Dermis microvascular lymphatic vessel endothelial cell (primary cell): Measurements from ENCODE around the gene TEDDM1. TPM values are rescaled to one million over a fixed set of nuclear protein-coding genes. Genes with fewer than 3 reads are reported as not detected.

Source experiments
- DNase-seq, 2 donors: peaks; one replicate each; pipeline versions ENCODE4 v3.0.0 to v3.0.0-alpha.2; 2010; ENCODE audit warnings: low read depth in 2 of 2
- total RNA-seq: library from RNA; depleted of rRNA; stranded (reverse); fragments of >200 nt; gene quantifications from 2 replicates; pipeline ENCODE4 v1.2.1, GENCODE V29; 2014

TEDDM1 gene
- total RNA-seq, 1 donor from 2014 or later: not detected

GRCh38 chr1:182407724-182408123, 7.3 kb upstream of the TEDDM1 start:
- DNase-seq: no peak

GRCh38 chr1:182406012-182406411, 5.5 kb upstream of the TEDDM1 start:
- no peak for DNase-seq

GRCh38 chr1:182405578-182405977, 5.1 kb upstream of the TEDDM1 start:
- DNase-seq: no peak

GRCh38 chr1:182404781-182405180, 4.3 kb upstream of the TEDDM1 start:
- DNase-seq: no peak

GRCh38 chr1:182397653-182398393, 2.6 kb downstream of the TEDDM1 start:
- DNase-seq: no peak

- no peak for DNase-seq
Observed at GRCh38 chr1:182395906-182396305, 4.6 kb downstream of the TEDDM1 start.

GRCh38 chr1:182394055-182394775, 6.3 kb downstream of the TEDDM1 start:
- DNase-seq: no peak

- peak in 1 of 2 donors; percentile 29 for DNase-seq
Observed at GRCh38 chr1:182392050-182393028, 8.1 kb downstream of the TEDDM1 start.

- peak; percentile 82 to 94 for DNase-seq
Observed at GRCh38 chr1:182391362-182392049, 9.0 kb downstream of the TEDDM1 start, which contains the start of gene GLUL. TSS of gene GLUL (minus strand) at chr1:182391790. CDS start at chr1:182388737, 3,053 bp downstream.

GRCh38 chr1:182391028-182391361, 9.5 kb downstream of the TEDDM1 start:
- no peak for DNase-seq

- DNase-seq: peak in 1 of 2 donors; percentile 17
Observed at GRCh38 chr1:182389619-182390047, 10.8 kb downstream of the TEDDM1 start.

- no peak for DNase-seq
Observed at GRCh38 chr1:182388392-182389134, 11.9 kb downstream of the TEDDM1 start.

GRCh38 chr1:182387566-182387965, 12.9 kb downstream of the TEDDM1 start:
- no peak for DNase-seq

GRCh38 chr1:182386980-182387379, 13.5 kb downstream of the TEDDM1 start:
- no peak for DNase-seq

GRCh38 chr1:182385885-182386853, 14.3 kb downstream of the TEDDM1 start:
- no peak for DNase-seq

GRCh38 chr1:182384387-182384960, 16.0 kb downstream of the TEDDM1 start:
- no peak for DNase-seq

GRCh38 chr1:182383934-182384333, 16.5 kb downstream of the TEDDM1 start:
- no peak for DNase-seq

- DNase-seq: no peak
Observed at GRCh38 chr1:182383037-182383661, 17.3 kb downstream of the TEDDM1 start.
